Prostate gland (tissue), 2 donors: Measurements from ENCODE around the gene RTN3. TPM values are rescaled to one million over a fixed set of nuclear protein-coding genes. Genes with fewer than 3 reads are reported as not detected.

Experiments used
- DNase-seq: peaks from one replicate; pipeline ENCODE4 v3.0.0-alpha.2; 2019; ENCODE audit warnings: low spot score
- H3K27ac ChIP-seq, 2 donors: fragments of 200-600 bp; sonication (generic); 2 replicates each; pipeline ENCODE4 v1.5.1; 2017 to 2019
- H3K27me3 ChIP-seq: fragments of 200-600 bp; sonication (generic); replicated peaks from 2 replicates; pipeline ENCODE4 v1.5.1; 2019; ENCODE audit not compliant: insufficient read depth
- H3K36me3 ChIP-seq, 2 donors: fragments of 200-600 bp; sonication (generic); 1 replicate in 1 of 2; 2 replicates in 1 of 2; pipeline versions ENCODE4 v1.5.1 to v1.8.1; 2017 to 2019
- H3K4me1 ChIP-seq: fragments of 200-600 bp; sonication (generic); replicated peaks from 2 replicates; pipeline ENCODE4 v1.5.1; 2019
- H3K4me3 ChIP-seq, 2 donors: fragments of 200-600 bp; sonication (generic); 2 replicates each; pipeline ENCODE4 v1.5.1; 2017 to 2019
- H3K9me3 ChIP-seq: fragments of 200-600 bp; sonication (generic); 2 replicates; pipeline ENCODE4 v1.5.1; 2017
- POLR2A ChIP-seq: fragments of 450-650 bp; IDR thresholded peaks from one replicate; pipeline ENCODE4 v1.6.1; 2016; ENCODE audit warnings: antibody characterized with exemption, mild to moderate bottlenecking
- POLR2AphosphoS5 ChIP-seq: sonication (generic); formaldehyde crosslinking; IDR thresholded peaks from one replicate; pipeline ENCODE4 v1.6.1; 2017; ENCODE audit warnings: antibody characterized with exemption
- WGBS: methylation state at CpG from one replicate; pipeline ENCODE4 v1.1.5; 2018; 5-methylcytosine and 5-hydroxymethylcytosine counted together
- intact Hi-C: fragments of 100-400 bp; cut with DNase I; formaldehyde crosslinking; loops from one replicate; pipeline ENCODE4 v1.14.2; 2022
- total RNA-seq, 2 donors: library from RNA; depleted of rRNA; stranded (reverse); fragments of >200 nt; gene quantifications; one replicate each; pipeline ENCODE4 v1.1.0, GENCODE V29; 2016
- TF ChIP-seq, protein P1 (sequence below), 4 experiments: fragments of 200-600 bp in 2 of 4; fragments of 450-650 bp in 2 of 4; sonication (generic) in 2 of 4; IDR thresholded peaks; 1 replicate in 3 of 4; 2 replicates in 1 of 4; pipeline ENCODE4 v1.5.1; 2016 to 2019; ENCODE audit warnings: antibody characterized with exemption in 4 of 4, mild to moderate bottlenecking in 2 of 4, moderate library complexity in 2 of 4

The RTN3 gene
- total RNA-seq, 2 donors from 2014 or later: 74.1 to 88.8 TPM

DNA sequence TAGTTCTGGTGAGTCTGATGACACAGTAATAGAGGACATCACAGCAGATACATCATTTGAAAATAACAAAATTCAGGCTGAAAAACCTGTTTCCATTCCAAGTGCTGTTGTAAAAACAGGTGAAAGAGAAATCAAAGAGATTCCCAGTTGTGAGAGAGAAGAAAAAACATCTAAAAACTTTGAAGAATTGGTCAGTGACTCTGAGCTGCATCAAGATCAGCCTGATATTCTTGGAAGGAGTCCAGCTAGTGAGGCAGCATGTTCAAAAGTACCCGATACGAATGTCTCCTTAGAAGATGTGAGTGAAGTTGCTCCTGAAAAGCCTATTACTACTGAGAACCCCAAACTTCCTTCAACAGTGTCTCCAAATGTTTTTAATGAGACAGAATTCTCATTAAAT lies 38.7 kb downstream of the RTN3 start:
- H3K27me3 ChIP-seq: no peaks in the 10 kb centered on the region
- no peak overlapping the region for H3K4me3 ChIP-seq
- H3K4me1 ChIP-seq: no peaks in the 10 kb centered on the region
- TF ChIP-seq, protein P1, sequence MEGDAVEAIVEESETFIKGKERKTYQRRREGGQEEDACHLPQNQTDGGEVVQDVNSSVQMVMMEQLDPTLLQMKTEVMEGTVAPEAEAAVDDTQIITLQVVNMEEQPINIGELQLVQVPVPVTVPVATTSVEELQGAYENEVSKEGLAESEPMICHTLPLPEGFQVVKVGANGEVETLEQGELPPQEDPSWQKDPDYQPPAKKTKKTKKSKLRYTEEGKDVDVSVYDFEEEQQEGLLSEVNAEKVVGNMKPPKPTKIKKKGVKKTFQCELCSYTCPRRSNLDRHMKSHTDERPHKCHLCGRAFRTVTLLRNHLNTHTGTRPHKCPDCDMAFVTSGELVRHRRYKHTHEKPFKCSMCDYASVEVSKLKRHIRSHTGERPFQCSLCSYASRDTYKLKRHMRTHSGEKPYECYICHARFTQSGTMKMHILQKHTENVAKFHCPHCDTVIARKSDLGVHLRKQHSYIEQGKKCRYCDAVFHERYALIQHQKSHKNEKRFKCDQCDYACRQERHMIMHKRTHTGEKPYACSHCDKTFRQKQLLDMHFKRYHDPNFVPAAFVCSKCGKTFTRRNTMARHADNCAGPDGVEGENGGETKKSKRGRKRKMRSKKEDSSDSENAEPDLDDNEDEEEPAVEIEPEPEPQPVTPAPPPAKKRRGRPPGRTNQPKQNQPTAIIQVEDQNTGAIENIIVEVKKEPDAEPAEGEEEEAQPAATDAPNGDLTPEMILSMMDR (IDR thresholded peaks at IDR 0.05): no peak
- TF ChIP-seq POLR2A: no peak
- no peak for TF ChIP-seq POLR2AphosphoS5
- no peak for DNase-seq
- intact Hi-C loops: no loop called here
- H3K27ac ChIP-seq: no peak overlapping the region
- WGBS: 62% methylated on average over 2 of the region's 2 CpGs
- H3K9me3 ChIP-seq: no peaks in the 10 kb centered on the region
- H3K36me3 ChIP-seq: no peaks in the 10 kb centered on the region

DNA sequence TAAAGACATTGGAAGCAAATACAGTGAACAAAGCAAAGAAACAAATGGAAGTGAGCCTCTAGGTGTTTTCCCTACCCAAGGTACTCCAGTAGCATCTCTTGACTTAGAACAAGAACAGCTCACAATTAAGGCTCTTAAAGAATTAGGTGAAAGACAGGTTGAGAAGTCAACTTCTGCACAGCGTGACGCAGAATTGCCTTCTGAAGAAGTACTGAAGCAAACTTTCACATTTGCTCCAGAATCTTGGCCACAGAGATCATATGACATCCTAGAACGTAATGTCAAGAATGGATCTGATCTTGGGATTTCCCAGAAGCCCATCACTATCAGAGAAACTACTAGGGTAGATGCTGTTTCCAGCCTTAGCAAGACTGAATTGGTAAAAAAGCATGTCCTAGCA lies 39.3 kb downstream of the RTN3 start:
- intact Hi-C loops: no loop called here
- Histone ChIP-seq H3K27me3 (no peaks in the 10 kb centered on the region), H3K27ac (no peak overlapping the region), H3K4me3 (no peak overlapping the region), H3K36me3 (no peaks in the 10 kb centered on the region), H3K9me3 (no peaks in the 10 kb centered on the region), H3K4me1 (no peaks in the 10 kb centered on the region)
- TF ChIP-seq POLR2A (no peak), POLR2AphosphoS5 (no peak)
- TF ChIP-seq, protein P1 (IDR thresholded peaks at IDR 0.05): no peak
- WGBS: 100% methylated on average over 3 of the region's 3 CpGs
- DNase-seq: no peak

DNA sequence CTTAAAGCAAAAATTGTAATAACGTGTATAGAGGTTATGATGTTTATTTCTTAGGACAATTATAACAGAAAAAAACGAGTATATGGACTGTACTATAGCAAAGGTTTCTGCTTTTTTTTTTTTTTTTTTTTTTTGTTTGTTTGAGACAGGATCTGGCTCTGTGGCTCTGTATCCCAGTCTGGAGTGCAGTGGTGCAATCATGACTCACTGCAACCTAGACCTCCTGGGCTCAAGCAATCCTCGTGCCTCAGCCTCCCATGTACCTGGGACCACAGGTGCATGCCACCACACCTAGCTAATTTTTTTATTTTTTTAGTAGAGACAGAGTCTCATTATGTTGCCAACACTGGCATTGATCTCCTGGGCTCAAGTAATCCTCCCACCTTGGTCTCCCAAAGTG lies 48.0 kb downstream of the RTN3 start:
- Histone ChIP-seq H3K27me3 (no peaks in the 10 kb centered on the region), H3K36me3 (no peaks in the 10 kb centered on the region), H3K27ac (no peak overlapping the region), H3K4me1 (no peaks in the 10 kb centered on the region), H3K4me3 (no peak overlapping the region), H3K9me3 (no peaks in the 10 kb centered on the region)
- no peak for TF ChIP-seq POLR2AphosphoS5
- TF ChIP-seq POLR2A: no peak
- TF ChIP-seq, protein P1 (IDR thresholded peaks at IDR 0.05): no peak
- WGBS: 81% methylated on average over 3 of the region's 3 CpGs
- DNase-seq: no peak
- intact Hi-C loops: no loop called here

DNA sequence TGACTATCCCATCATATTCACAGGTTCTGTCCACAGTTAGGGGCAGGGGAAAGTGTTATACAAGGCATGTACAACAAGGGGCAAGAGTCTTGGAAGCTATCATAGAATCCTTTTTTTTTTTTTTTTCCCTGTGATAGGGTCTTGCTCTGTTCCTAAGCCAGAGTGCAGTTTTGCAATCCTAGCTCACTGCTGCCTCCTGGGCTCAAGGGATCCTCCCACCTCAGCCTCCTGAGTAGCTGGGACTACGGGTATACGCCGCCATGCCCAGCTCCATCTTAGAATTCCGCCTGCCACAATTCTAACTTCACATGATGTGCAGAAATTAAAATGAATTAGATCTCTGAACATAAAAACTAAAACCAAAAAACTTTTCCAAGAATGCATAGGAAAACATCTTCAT lies 55.6 kb downstream of the RTN3 start:
- H3K9me3 ChIP-seq: no peaks in the 10 kb centered on the region
- intact Hi-C loops: loop anchor here (5.0 to 10.0 kb wide), 3 partner anchors 52 to 260 kb away; partner anchors contain the start of gene RTN3
- 98% methylated on average over 4 of the region's 4 CpGs for WGBS
- no peaks in the 10 kb centered on the region for H3K4me1 ChIP-seq
- H3K27ac ChIP-seq: no peak overlapping the region
- no peak overlapping the region for H3K4me3 ChIP-seq
- H3K36me3 ChIP-seq: no peaks in the 10 kb centered on the region
- no peaks in the 10 kb centered on the region for H3K27me3 ChIP-seq
- TF ChIP-seq POLR2A (no peak), POLR2AphosphoS5 (no peak)
- TF ChIP-seq, protein P1 (IDR thresholded peaks at IDR 0.05): no peak
- DNase-seq: no peak

DNA sequence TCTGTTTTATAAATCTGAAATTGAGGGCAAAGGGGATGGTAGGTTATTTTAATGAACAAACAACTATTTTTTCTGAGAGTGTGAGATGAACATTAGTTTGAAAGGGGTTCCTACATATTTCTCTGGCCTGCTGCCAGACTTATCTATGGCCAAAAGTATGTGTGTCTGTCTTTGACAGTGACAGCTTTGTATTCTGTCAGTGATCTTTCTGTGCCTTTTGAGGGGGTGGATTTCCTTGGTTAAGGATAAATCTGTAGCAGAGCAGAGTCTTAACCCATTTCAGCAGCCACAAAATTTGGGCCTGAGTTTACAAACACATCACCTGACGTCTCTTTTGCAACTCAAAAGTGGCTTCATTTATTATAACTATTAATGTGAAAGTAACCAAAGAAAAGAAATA lies 56.4 kb downstream of the RTN3 start:
- H3K36me3 ChIP-seq: no peaks in the 10 kb centered on the region
- H3K27ac ChIP-seq: no peak overlapping the region
- 50% methylated on average over 1 of the region's 1 CpG for WGBS
- TF ChIP-seq POLR2A (no peak), POLR2AphosphoS5 (no peak)
- no peaks in the 10 kb centered on the region for H3K4me1 ChIP-seq
- no peaks in the 10 kb centered on the region for H3K27me3 ChIP-seq
- H3K4me3 ChIP-seq: no peak overlapping the region
- no peaks in the 10 kb centered on the region for H3K9me3 ChIP-seq
- intact Hi-C loops: loop anchor here (5.0 to 10.0 kb wide), 3 partner anchors 53 to 260 kb away; partner anchors contain the start of gene RTN3
- no peak for DNase-seq
